Stimulated activated CD4-positive, alpha-beta T cell treated with anti-CD3 and anti-CD28 coated beads, Interleukin-2, amount 100 ng/mL, for 24 hours (primary cell): Measurements from ENCODE around the gene ATP5MC3.
"Not testable (repeated sequence)": the region's sequence is repeated elsewhere in the genome, so short reads cannot be mapped to it uniquely, and the experiment has no call there.

Source experiments
- DNase-seq, 2 donors: peaks; one replicate each; pipeline ENCODE4 v3.0.0-alpha.2; 2020

Gene ATP5MC3

GRCh38 chr2:175181104-175181876 is at the start of gene ATP5MC3:
Gene ATP5MC3, minus strand, starts transcription at chr2:175181710. Its CDS starts 317 bp downstream, at chr2:175181393.
- DNase-seq, result peak; percentile 91 to 92

- not testable (repeated sequence) for DNase-seq
Measured at GRCh38 chr2:175228601-175229000, 47.1 kb upstream of the ATP5MC3 start.

- DNase-seq, result no peak
Measured at GRCh38 chr2:175228179-175228578, 46.7 kb upstream of the ATP5MC3 start.

GRCh38 chr2:175227393-175227792 is 45.9 kb upstream of the ATP5MC3 start:
- DNase-seq, result no peak

GRCh38 chr2:175220075-175220474 is 38.6 kb upstream of the ATP5MC3 start:
- no peak for DNase-seq

- no peak for DNase-seq
Measured at GRCh38 chr2:175218551-175218950, 37.0 kb upstream of the ATP5MC3 start.

- no peak for DNase-seq
Measured at GRCh38 chr2:175207741-175208438, 26.4 kb upstream of the ATP5MC3 start.

GRCh38 chr2:175206866-175207265 is 25.4 kb upstream of the ATP5MC3 start:
- no peak for DNase-seq

GRCh38 chr2:175205523-175205922 is 24.0 kb upstream of the ATP5MC3 start:
- no peak for DNase-seq

- DNase-seq, result peak; percentile 45 to 58
Measured at GRCh38 chr2:175203621-175204496, 22.3 kb upstream of the ATP5MC3 start.

GRCh38 chr2:175195012-175195411 is 13.5 kb upstream of the ATP5MC3 start:
- DNase-seq, result no peak

GRCh38 chr2:175188761-175189160 is 7.3 kb upstream of the ATP5MC3 start:
- no peak for DNase-seq

GRCh38 chr2:175187378-175187777 is 5.9 kb upstream of the ATP5MC3 start:
- no peak for DNase-seq

- no peak for DNase-seq
Measured at GRCh38 chr2:175183674-175184073, 2.2 kb upstream of the ATP5MC3 start.

GRCh38 chr2:175181877-175182308 is 383 bp upstream of the ATP5MC3 start:
- DNase-seq, result no peak

GRCh38 chr2:175180701-175181103 is 808 bp downstream of the ATP5MC3 start:
- peak; percentile 62 to 63 for DNase-seq

- no peak for DNase-seq
Measured at GRCh38 chr2:175176624-175177023, 4.9 kb downstream of the ATP5MC3 start.

GRCh38 chr2:175175896-175176295 is 5.6 kb downstream of the ATP5MC3 start:
- no peak for DNase-seq

GRCh38 chr2:175175320-175175719 is 6.2 kb downstream of the ATP5MC3 start:
- no peak for DNase-seq

GRCh38 chr2:175170659-175171304 is 10.7 kb downstream of the ATP5MC3 start:
- DNase-seq, result no peak

- DNase-seq, result no peak
Measured at GRCh38 chr2:175169191-175169590, 12.3 kb downstream of the ATP5MC3 start.

- DNase-seq, result no peak
Measured at GRCh38 chr2:175168564-175168945, 13.0 kb downstream of the ATP5MC3 start.
